Nephron (organoid): ENCODE results near the gene EML2.

ENCODE experiments used
- H3K27ac Mint-ChIP-seq, 3 experiments: 2 replicates each; pipeline ENCODE4 v1.8.0; 2020; ENCODE audit warnings: mixed read lengths in 3 of 3, mild to moderate bottlenecking in 2 of 3, moderate library complexity in 1 of 3
- H3K27me3 Mint-ChIP-seq: 2 replicates; pipeline ENCODE4 v1.8.0; 2021; ENCODE audit warnings: low read depth, mild to moderate bottlenecking, moderate library complexity, mixed read lengths
- H3K36me3 Mint-ChIP-seq: 2 replicates; pipeline ENCODE4 v1.8.0; 2020; ENCODE audit warnings: low read depth, mixed read lengths
- H3K4me1 Mint-ChIP-seq: 2 replicates; pipeline ENCODE4 v1.8.0; 2020; ENCODE audit warnings: mixed read lengths
- H3K4me3 Mint-ChIP-seq, 3 experiments: 2 replicates each; pipeline ENCODE4 v1.8.0; 2020; ENCODE audit warnings: mild to moderate bottlenecking in 3 of 3, mixed read lengths in 3 of 3, moderate library complexity in 2 of 3
- H3K9me3 Mint-ChIP-seq: 2 replicates; pipeline ENCODE4 v1.8.0; 2020; ENCODE audit warnings: mixed read lengths
- TF ChIP-seq, protein P1 (sequence below), 3 experiments: fragments of 200-600 bp; sonication (generic); IDR thresholded peaks; one replicate each; pipeline ENCODE4 v1.5.0; 2021; ENCODE audit warnings: antibody characterized with exemption in 3 of 3; ENCODE audit not compliant: unreplicated experiment in 3 of 3

The EML2 gene

DNA sequence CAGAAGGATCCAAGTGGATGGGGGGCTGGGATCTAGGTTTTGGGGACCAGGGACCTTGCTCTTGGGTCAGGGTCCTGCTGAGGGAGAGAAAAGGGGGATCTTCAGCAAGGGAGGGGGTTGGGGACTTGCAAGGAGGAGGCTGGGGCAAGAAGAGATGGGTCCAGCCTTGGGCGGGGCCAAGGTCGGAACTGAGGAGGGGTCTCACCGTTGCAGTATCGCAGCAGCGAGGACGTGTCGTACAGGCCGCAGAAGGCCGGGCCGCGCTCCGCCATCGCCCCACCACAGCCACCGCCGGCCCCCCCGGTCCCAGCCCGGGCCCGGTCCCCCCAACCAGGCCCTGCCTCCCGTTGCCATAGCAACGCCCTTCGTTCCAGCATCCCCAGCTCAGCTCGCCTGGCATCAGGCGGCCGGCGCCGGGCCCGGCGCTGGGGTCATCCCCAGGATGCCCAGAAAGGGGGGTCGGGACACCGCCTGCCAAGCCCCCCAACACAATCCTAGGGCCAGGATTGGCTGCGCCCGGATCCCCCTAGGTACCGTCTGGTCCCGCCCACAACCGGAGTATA, 6.0 kb upstream of the EML2 start:
- Mint-ChIP-seq H3K27me3 (peaks cover 35% of the 10 kb centered on the region), H3K9me3 (no peaks in the 10 kb centered on the region), H3K4me3 (peak overlapping the region; percentile 87 to 90 (median 88)), H3K27ac (peak overlapping the region in 1 of 3 experiments; percentile 77), H3K4me1 (peaks cover 24% of the 10 kb centered on the region), H3K36me3 (no peaks in the 10 kb centered on the region)
- TF ChIP-seq, protein P1, sequence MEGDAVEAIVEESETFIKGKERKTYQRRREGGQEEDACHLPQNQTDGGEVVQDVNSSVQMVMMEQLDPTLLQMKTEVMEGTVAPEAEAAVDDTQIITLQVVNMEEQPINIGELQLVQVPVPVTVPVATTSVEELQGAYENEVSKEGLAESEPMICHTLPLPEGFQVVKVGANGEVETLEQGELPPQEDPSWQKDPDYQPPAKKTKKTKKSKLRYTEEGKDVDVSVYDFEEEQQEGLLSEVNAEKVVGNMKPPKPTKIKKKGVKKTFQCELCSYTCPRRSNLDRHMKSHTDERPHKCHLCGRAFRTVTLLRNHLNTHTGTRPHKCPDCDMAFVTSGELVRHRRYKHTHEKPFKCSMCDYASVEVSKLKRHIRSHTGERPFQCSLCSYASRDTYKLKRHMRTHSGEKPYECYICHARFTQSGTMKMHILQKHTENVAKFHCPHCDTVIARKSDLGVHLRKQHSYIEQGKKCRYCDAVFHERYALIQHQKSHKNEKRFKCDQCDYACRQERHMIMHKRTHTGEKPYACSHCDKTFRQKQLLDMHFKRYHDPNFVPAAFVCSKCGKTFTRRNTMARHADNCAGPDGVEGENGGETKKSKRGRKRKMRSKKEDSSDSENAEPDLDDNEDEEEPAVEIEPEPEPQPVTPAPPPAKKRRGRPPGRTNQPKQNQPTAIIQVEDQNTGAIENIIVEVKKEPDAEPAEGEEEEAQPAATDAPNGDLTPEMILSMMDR (IDR thresholded peaks at IDR 0.05; ENCODE audit: unreplicated experiment in 3 of 3), result no peak

GRCh38 chr19:45643927-45644771, 5.0 kb upstream of the EML2 start:
- H3K4me3 Mint-ChIP-seq, result peak overlapping the region; percentile 67 to 84 (median 82)
- H3K4me1 Mint-ChIP-seq, result peaks cover 24% of the 10 kb centered on the region
- peak overlapping the region in 1 of 3 experiments; percentile 10 for H3K27ac Mint-ChIP-seq
- TF ChIP-seq, protein P1 (IDR thresholded peaks at IDR 0.05; ENCODE audit: unreplicated experiment in 3 of 3), result no peak
- peaks cover 35% of the 10 kb centered on the region for H3K27me3 Mint-ChIP-seq
- H3K36me3 Mint-ChIP-seq, result no peaks in the 10 kb centered on the region
- no peaks in the 10 kb centered on the region for H3K9me3 Mint-ChIP-seq

DNA sequence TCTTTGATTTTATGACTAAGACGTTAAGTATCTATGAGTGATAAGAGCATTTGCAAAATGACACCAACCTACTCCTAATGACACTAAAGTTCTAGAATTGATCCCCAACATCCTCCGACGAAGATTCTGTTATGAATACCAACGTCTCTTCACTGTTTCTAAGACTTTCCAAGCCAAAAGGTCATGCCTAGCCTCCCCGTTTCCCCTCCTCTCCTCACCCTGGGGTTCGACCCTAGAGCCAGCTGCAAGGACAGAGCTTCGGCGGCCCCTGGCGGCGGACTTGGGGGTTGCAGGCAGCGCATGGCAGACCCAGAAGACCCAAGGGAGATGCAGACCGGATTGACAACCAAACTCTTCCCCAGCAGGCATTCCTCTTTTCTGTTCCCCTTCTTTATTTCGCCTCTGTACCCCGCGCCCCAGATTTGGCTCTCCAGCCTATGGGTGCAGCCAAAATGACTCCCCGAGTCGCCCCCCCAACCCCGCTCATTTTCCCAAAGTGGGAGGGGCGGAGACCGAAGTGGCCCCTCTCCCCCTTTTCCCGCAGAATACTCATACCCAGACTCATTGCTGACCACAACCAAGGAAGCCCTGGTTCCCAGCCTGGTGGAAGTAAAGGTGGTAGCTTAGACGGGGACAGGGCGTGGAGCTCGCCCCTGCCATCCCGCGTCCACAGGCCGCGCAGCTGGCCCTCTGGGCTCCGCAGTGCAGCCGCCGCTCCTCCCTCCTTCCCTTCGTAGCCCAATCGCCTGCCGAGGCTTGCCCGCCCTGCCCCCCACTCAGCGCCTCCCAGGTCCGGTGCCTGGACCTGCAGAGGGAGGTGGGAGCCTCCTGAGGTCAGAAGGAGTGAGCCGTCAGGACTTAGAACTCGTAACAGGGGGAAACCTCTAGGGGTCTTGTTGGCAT, 4.1 kb upstream of the EML2 start:
- Mint-ChIP-seq H3K27ac (peak overlapping the region in 1 of 3 experiments; percentile 26), H3K4me3 (peak overlapping the region; percentile 67 to 84 (median 82)), H3K27me3 (peaks cover 35% of the 10 kb centered on the region), H3K9me3 (no peaks in the 10 kb centered on the region), H3K36me3 (no peaks in the 10 kb centered on the region), H3K4me1 (peaks cover 32% of the 10 kb centered on the region)
- TF ChIP-seq, protein P1 (IDR thresholded peaks at IDR 0.05; ENCODE audit: unreplicated experiment in 3 of 3), result peak; percentile 99

GRCh38 chr19:45641274-45642105, 2.3 kb upstream of the EML2 start:
- H3K9me3 Mint-ChIP-seq, result no peaks in the 10 kb centered on the region
- H3K36me3 Mint-ChIP-seq, result no peaks in the 10 kb centered on the region
- H3K27ac Mint-ChIP-seq, result peak overlapping the region; percentile 0 to 61 (median 48)
- peaks cover 34% of the 10 kb centered on the region for H3K4me1 Mint-ChIP-seq
- H3K27me3 Mint-ChIP-seq, result peaks cover 38% of the 10 kb centered on the region
- H3K4me3 Mint-ChIP-seq, result peak overlapping the region; percentile 73 to 80 (median 79)
- TF ChIP-seq, protein P1 (IDR thresholded peaks at IDR 0.05; ENCODE audit: unreplicated experiment in 3 of 3), result no peak

- Mint-ChIP-seq H3K9me3 (no peaks in the 10 kb centered on the region), H3K4me1 (peaks cover 28% of the 10 kb centered on the region), H3K27me3 (peaks cover 32% of the 10 kb centered on the region), H3K27ac (peak overlapping the region; percentile 0 to 61 (median 48)), H3K4me3 (peak overlapping the region; percentile 73 to 80 (median 79)), H3K36me3 (no peaks in the 10 kb centered on the region)
- TF ChIP-seq, protein P1 (IDR thresholded peaks at IDR 0.05; ENCODE audit: unreplicated experiment in 3 of 3), result no peak
Measured at GRCh38 chr19:45640849-45641273, 1.7 kb upstream of the EML2 start.
